ENCODE measurements around the gene KLF7. TPM values are rescaled to one million over a fixed set of nuclear protein-coding genes. Genes with fewer than 3 reads are reported as not detected.

The KLF7 gene
- total and polyA plus RNA-seq, 2 donors (not counting 3 experiments of a cell fraction or from before 2014, with no cell fraction given) = 32.8 to 42.9 TPM

GRCh38 chr2:207088276-207088675, 77.5 kb downstream of the KLF7 start:
- H4K20me1 ChIP-seq (replicated peaks; ENCODE audit: control insufficient read depth, extremely low read depth, insufficient read depth, low read length) = no peaks in the 10 kb centered on the region
- intact Hi-C loops (cut with micrococcal nuclease) (no loop called here), dilution Hi-C loops (cut with MboI; ENCODE audit: extremely low pct_ligation_motif_present, low sequenced_read_pairs) (no loop called here)
- H3K36me3 ChIP-seq (ENCODE audit: control insufficient read depth in 2 of 2, extremely low read depth in 1 of 2, insufficient read depth in 2 of 2, low read length in 2 of 2) = peaks cover 10% of the 10 kb centered on the region in 2 experiments
- no peak overlapping the region for H3K4me2 ChIP-seq (ENCODE audit: insufficient read depth, low read length)
- CTCF ChIA-PET = interaction anchor here (1.1 to 1.4 kb wide), 2 partner anchors 36 to 75 kb away, joined by 3 read pairs; no protein-coding TSS in a partner anchor
- no peaks in the 10 kb centered on the region for H3K9me1 ChIP-seq (replicated peaks; ENCODE audit: control insufficient read depth, extremely low read depth, insufficient read depth, low read length)
- H3K27ac ChIP-seq (ENCODE audit: insufficient read depth, low read depth, low read length) = no peak overlapping the region
- no peak overlapping the region for H2AFZ ChIP-seq (ENCODE audit: low read depth, low read length)
- H3K9me3 ChIP-seq (replicated peaks; ENCODE audit: control insufficient read depth, insufficient read depth, low read length) = no peaks in the 10 kb centered on the region
- no peaks in the 10 kb centered on the region for H3K27me3 ChIP-seq (ENCODE audit: control insufficient read depth in 2 of 2, insufficient read depth in 2 of 2, low read length in 2 of 2)
- no peak overlapping the region for H3K9ac ChIP-seq (replicated peaks; ENCODE audit: extremely low read depth, insufficient read depth, low read length)
- no peak for TF ChIP-seq POLR2AphosphoS5 (IDR thresholded peaks at IDR 0.05; ENCODE audit: insufficient read depth, low read depth, low read length)
- no peak for TF ChIP-seq GATA2 (IDR thresholded peaks at IDR 0.05; ENCODE audit: insufficient read depth, insufficient read length, low read depth, low read length)
- no peak for TF ChIP-seq POLR2A (IDR thresholded peaks at IDR 0.05; ENCODE audit: low read depth, low read length)
- no peak for TF ChIP-seq MYC (IDR thresholded peaks at IDR 0.05; ENCODE audit: low read depth, low read length)
- no peak overlapping the region for H3K4me3 ChIP-seq (replicated peaks in 1 of 3; ENCODE audit: insufficient read depth in 1 of 3, low read depth in 1 of 3, low read length in 3 of 3)
- POLR2A ChIA-PET = interaction anchor here (0.5 kb wide), 1 partner anchor 69 kb away, joined by 3 read pairs; no protein-coding TSS in a partner anchor
- peaks cover 82% of the 10 kb centered on the region for H3K79me2 ChIP-seq (ENCODE audit: control insufficient read depth, insufficient read depth, low read length)
- H3K4me1 ChIP-seq (ENCODE audit: control insufficient read depth, extremely low read depth, insufficient read depth, low read length) = peaks cover 28% of the 10 kb centered on the region
- DNase-seq (ENCODE audit: low read depth, low spot score) (no peak), FAIRE-seq (no peak)
- BruUV-seq (replicated peaks) = no TSS peak

- Histone ChIP-seq H4K20me1 (replicated peaks; ENCODE audit: control insufficient read depth, extremely low read depth, insufficient read depth, low read length) (no peaks in the 10 kb centered on the region), H3K79me2 (ENCODE audit: control insufficient read depth, insufficient read depth, low read length) (peaks cover 76% of the 10 kb centered on the region), H3K27ac (ENCODE audit: insufficient read depth, low read depth, low read length) (no peak overlapping the region), H3K27me3 (ENCODE audit: control insufficient read depth in 2 of 2, insufficient read depth in 2 of 2, low read length in 2 of 2) (no peaks in the 10 kb centered on the region), H3K9me1 (replicated peaks; ENCODE audit: control insufficient read depth, extremely low read depth, insufficient read depth, low read length) (no peaks in the 10 kb centered on the region), H3K4me1 (ENCODE audit: control insufficient read depth, extremely low read depth, insufficient read depth, low read length) (peaks cover 38% of the 10 kb centered on the region), H2AFZ (ENCODE audit: low read depth, low read length) (no peak overlapping the region), H3K36me3 (ENCODE audit: control insufficient read depth in 2 of 2, extremely low read depth in 1 of 2, insufficient read depth in 2 of 2, low read length in 2 of 2) (peaks cover 10% of the 10 kb centered on the region in 2 experiments), H3K9ac (replicated peaks; ENCODE audit: extremely low read depth, insufficient read depth, low read length) (no peak overlapping the region), H3K4me2 (ENCODE audit: insufficient read depth, low read length) (no peak overlapping the region), H3K9me3 (replicated peaks; ENCODE audit: control insufficient read depth, insufficient read depth, low read length) (no peaks in the 10 kb centered on the region), H3K4me3 (replicated peaks in 1 of 3; ENCODE audit: insufficient read depth in 1 of 3, low read depth in 1 of 3, low read length in 3 of 3) (no peak overlapping the region)
- CTCF ChIA-PET = interaction anchor here (1.3 kb wide), 1 partner anchor 287 kb away, joined by 3 read pairs; no protein-coding TSS in a partner anchor
- FAIRE-seq (no peak), DNase-seq (ENCODE audit: low read depth, low spot score) (peak; percentile 55)
- dilution Hi-C loops (cut with MboI; ENCODE audit: extremely low pct_ligation_motif_present, low sequenced_read_pairs) (no loop called here), intact Hi-C loops (cut with micrococcal nuclease) (no loop called here)
- POLR2A ChIA-PET = no interaction called here
- no TSS peak for BruUV-seq (replicated peaks)
- TF ChIP-seq FOS (IDR thresholded peaks at IDR 0.05; ENCODE audit: borderline replicate concordance, insufficient read depth, low read length) = no peak
- no peak for TF ChIP-seq EZH2 (IDR thresholded peaks at IDR 0.05; ENCODE audit: borderline replicate concordance, low read depth, low read length, severe bottlenecking)
- TF ChIP-seq, protein P1, sequence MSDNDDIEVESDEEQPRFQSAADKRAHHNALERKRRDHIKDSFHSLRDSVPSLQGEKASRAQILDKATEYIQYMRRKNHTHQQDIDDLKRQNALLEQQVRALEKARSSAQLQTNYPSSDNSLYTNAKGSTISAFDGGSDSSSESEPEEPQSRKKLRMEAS (IDR thresholded peaks at IDR 0.05; ENCODE audit: insufficient read depth, insufficient read length) = no peak
- no peak for TF ChIP-seq JUN (IDR thresholded peaks at IDR 0.05; ENCODE audit: borderline replicate concordance, insufficient read depth, insufficient read length, low read depth)
- TF ChIP-seq, protein P2, sequence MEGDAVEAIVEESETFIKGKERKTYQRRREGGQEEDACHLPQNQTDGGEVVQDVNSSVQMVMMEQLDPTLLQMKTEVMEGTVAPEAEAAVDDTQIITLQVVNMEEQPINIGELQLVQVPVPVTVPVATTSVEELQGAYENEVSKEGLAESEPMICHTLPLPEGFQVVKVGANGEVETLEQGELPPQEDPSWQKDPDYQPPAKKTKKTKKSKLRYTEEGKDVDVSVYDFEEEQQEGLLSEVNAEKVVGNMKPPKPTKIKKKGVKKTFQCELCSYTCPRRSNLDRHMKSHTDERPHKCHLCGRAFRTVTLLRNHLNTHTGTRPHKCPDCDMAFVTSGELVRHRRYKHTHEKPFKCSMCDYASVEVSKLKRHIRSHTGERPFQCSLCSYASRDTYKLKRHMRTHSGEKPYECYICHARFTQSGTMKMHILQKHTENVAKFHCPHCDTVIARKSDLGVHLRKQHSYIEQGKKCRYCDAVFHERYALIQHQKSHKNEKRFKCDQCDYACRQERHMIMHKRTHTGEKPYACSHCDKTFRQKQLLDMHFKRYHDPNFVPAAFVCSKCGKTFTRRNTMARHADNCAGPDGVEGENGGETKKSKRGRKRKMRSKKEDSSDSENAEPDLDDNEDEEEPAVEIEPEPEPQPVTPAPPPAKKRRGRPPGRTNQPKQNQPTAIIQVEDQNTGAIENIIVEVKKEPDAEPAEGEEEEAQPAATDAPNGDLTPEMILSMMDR (IDR thresholded peaks at IDR 0.05; ENCODE audit: extremely low read depth in 1 of 2, insufficient read depth in 1 of 2, low read depth in 1 of 2, low read length in 2 of 2) = no peak
- TF ChIP-seq POLR2A (IDR thresholded peaks at IDR 0.05; ENCODE audit: low read depth, low read length) = no peak
- no peak for TF ChIP-seq GATA2 (IDR thresholded peaks at IDR 0.05; ENCODE audit: insufficient read depth, insufficient read length, low read depth, low read length)
- TF ChIP-seq MYC (IDR thresholded peaks at IDR 0.05; ENCODE audit: low read depth, low read length) = no peak
- no peak for TF ChIP-seq POLR2AphosphoS5 (IDR thresholded peaks at IDR 0.05; ENCODE audit: insufficient read depth, low read depth, low read length)
These were observed 78.5 kb downstream of the KLF7 start for GRCh38 chr2:207087046-207087902.
